GM12892 (cell line): ENCODE data around the gene TSC1.

ENCODE experiments used
- POLR2A ChIP-seq: IDR thresholded peaks from 2 replicates; pipeline ENCODE4 v1.6.1; 2011; ENCODE audit warnings: low read depth, low read length, control low read depth
- POLR2AphosphoS5 ChIP-seq: IDR thresholded peaks from 2 replicates; pipeline ENCODE4 v1.6.1; 2011; ENCODE audit warnings: low read depth, low read length, control low read depth
- TAF1 ChIP-seq: IDR thresholded peaks from 2 replicates; pipeline ENCODE4 v1.6.1; 2011; ENCODE audit warnings: low read depth, mild to moderate bottlenecking, control low read depth, low read length, borderline replicate concordance

DNA sequence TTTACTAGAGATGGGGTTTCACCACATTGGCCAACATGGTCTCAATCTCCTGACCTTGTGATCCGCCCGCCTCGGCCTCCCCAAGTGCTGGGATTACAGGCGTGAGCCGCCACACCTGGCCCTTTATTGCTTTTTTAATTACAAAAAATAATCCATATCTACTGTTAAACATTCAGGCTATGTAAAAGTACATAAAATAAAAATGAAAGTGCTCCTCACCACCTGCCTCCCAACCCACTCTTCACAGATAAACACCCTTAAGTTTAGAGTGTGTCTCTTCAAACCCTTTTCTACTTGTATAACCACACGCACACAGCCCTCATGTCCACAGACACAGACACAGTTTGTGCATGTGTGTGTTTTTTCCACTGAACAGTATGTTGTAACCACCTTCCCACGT is 16.7 kb downstream of the TSC1 start:
- no peak for TF ChIP-seq POLR2AphosphoS5
- TF ChIP-seq POLR2A = no peak
- no peak for TF ChIP-seq TAF1
